HCT116 (cell line): ENCODE data around the gene DNAAF1.

Experiments
- ATF3 ChIP-seq: IDR thresholded peaks from 2 replicates; pipeline ENCODE4 v1.6.1; 2012
- CEBPB ChIP-seq: IDR thresholded peaks from 2 replicates; pipeline ENCODE4 v1.6.1; 2012; ENCODE audit warnings: low read depth
- CTCF ChIP-seq, 3 experiments: fragments of 200-600 bp in 1 of 3; sonication (generic) in 1 of 3; IDR thresholded peaks in 2 of 3; conservative IDR thresholded peaks in 1 of 3; 2 replicates each; pipeline ENCODE4 v1.5.1; 2012 to 2017; ENCODE audit warnings: low read depth in 2 of 3, low read length in 2 of 3, antibody characterized with exemption in 1 of 3, borderline replicate concordance in 1 of 3, control low read depth in 1 of 3, mild to moderate bottlenecking in 1 of 3, mixed read lengths in 1 of 3, mixed run types in 1 of 3, moderate library complexity in 1 of 3; ENCODE audit not compliant: insufficient read depth in 1 of 3
- EZH2 ChIP-seq: fragments of 200-600 bp; sonication (generic); IDR thresholded peaks from 2 replicates; pipeline ENCODE4 v1.6.1; 2017; ENCODE audit warnings: antibody characterized with exemption, mixed run types
- JUND ChIP-seq: IDR thresholded peaks from 2 replicates; pipeline ENCODE4 v1.6.1; 2012
- POLR2A ChIP-seq: IDR thresholded peaks from 2 replicates; pipeline ENCODE4 v1.7.0; 2011; ENCODE audit warnings: borderline replicate concordance; ENCODE audit not compliant: insufficient read depth, insufficient read length; ENCODE audit errors: extremely low read depth
- POLR2AphosphoS5 ChIP-seq: IDR thresholded peaks from 2 replicates; pipeline ENCODE4 v1.6.1; 2011; ENCODE audit warnings: mild to moderate bottlenecking, low read depth, low read length, moderate library complexity
- REST ChIP-seq: IDR thresholded peaks from 2 replicates; pipeline ENCODE4 v1.6.1; 2012; ENCODE audit warnings: low read depth
- SIN3A ChIP-seq: IDR thresholded peaks from 2 replicates; pipeline ENCODE4 v1.6.1; 2012; ENCODE audit warnings: low read depth
- SRF ChIP-seq: IDR thresholded peaks from 2 replicates; pipeline ENCODE4 v1.6.1; 2012; ENCODE audit warnings: low read depth
- ZNF274 ChIP-seq: fragments of 200-500 bp; sonication (Bioruptor generic); IDR thresholded peaks from 2 replicates; pipeline ENCODE4 v1.6.1; 2014; ENCODE audit warnings: mild to moderate bottlenecking, low read depth, low read length, inconsistent platforms

- TF ChIP-seq CTCF (IDR thresholded peaks at IDR 0.05 in 2 of 3, conservative IDR thresholded peaks at IDR 0.05 in 1 of 3; ENCODE audit: borderline replicate concordance in 1 of 3, insufficient read depth in 1 of 3, low read depth in 2 of 3, low read length in 2 of 3) (no peak), POLR2AphosphoS5 (no peak), CEBPB (no peak), ZNF274 (no peak), JUND (no peak), SIN3A (no peak), POLR2A (no peak), EZH2 (no peak), ATF3 (no peak), REST (no peak), SRF (no peak)
Observed at GRCh38 chr16:84182104-84182503, 37.0 kb downstream of the DNAAF1 start.
